H9 (cell line): ENCODE data around the gene NEK6. TPM values are rescaled to one million over a fixed set of nuclear protein-coding genes. Genes with fewer than 3 reads are reported as not detected.
A peak's percentile ranks its signal among the peaks of the same experiment; 100 is the strongest.

Experiments used
- DNase-seq: peaks from one replicate; pipeline ENCODE4 v3.0.0-alpha.2; 2017
- H2AFZ ChIP-seq: one replicate; pipeline ENCODE4 v1.6.1; 2013; ENCODE audit warnings: mild to moderate bottlenecking, low read length, control low read depth, moderate library complexity
- H2AK5ac ChIP-seq: 2 replicates; pipeline ENCODE4 v1.6.1; 2013; ENCODE audit warnings: low read length, control low read depth, mixed read lengths; ENCODE audit not compliant: insufficient read length
- H2BK120ac ChIP-seq: one replicate; pipeline ENCODE4 v1.6.1; 2013; ENCODE audit warnings: low read depth, mild to moderate bottlenecking, low read length, control low read depth, inconsistent platforms; ENCODE audit not compliant: poor library complexity, severe bottlenecking
- H2BK12ac ChIP-seq: 2 replicates; pipeline ENCODE4 v1.6.1; 2013; ENCODE audit warnings: low read length, control low read depth, mixed read lengths, low read depth; ENCODE audit not compliant: insufficient read length
- H2BK15ac ChIP-seq: 2 replicates; pipeline ENCODE4 v1.6.1; 2013; ENCODE audit warnings: low read depth, low read length, control low read depth
- H2BK20ac ChIP-seq: one replicate; pipeline ENCODE4 v1.6.1; 2013; ENCODE audit warnings: low read depth, mild to moderate bottlenecking, low read length, control low read depth, inconsistent platforms; ENCODE audit not compliant: poor library complexity, severe bottlenecking
- H2BK5ac ChIP-seq: 2 replicates; pipeline ENCODE4 v1.6.1; 2013; ENCODE audit warnings: low read length, control low read depth, mixed read lengths; ENCODE audit not compliant: insufficient read length
- H3K14ac ChIP-seq: 2 replicates; pipeline ENCODE4 v1.6.1; 2013; ENCODE audit warnings: low read length, control low read depth; ENCODE audit not compliant: insufficient read depth
- H3K18ac ChIP-seq: 2 replicates; pipeline ENCODE4 v1.6.1; 2013; ENCODE audit warnings: low read depth, mild to moderate bottlenecking, mixed read lengths, low read length, control low read depth; ENCODE audit not compliant: insufficient read length
- H3K23ac ChIP-seq: 2 replicates; pipeline ENCODE4 v1.6.1; 2013; ENCODE audit warnings: low read length, control low read depth, mixed read lengths, low read depth; ENCODE audit not compliant: insufficient read length
- H3K23me2 ChIP-seq: 2 replicates; pipeline ENCODE4 v1.6.1; 2013; ENCODE audit warnings: low read depth, mild to moderate bottlenecking, mixed read lengths, low read length, control low read depth; ENCODE audit not compliant: insufficient read length, poor library complexity, severe bottlenecking
- H3K27ac ChIP-seq: 2 replicates; pipeline ENCODE4 v1.5.1; 2013; ENCODE audit warnings: low read length, control low read depth, mixed read lengths, low read depth; ENCODE audit not compliant: insufficient read length
- H3K27me3 ChIP-seq: 2 replicates; pipeline ENCODE4 v1.6.1; 2013; ENCODE audit warnings: low read length, control low read depth, inconsistent platforms; ENCODE audit not compliant: insufficient read depth
- H3K4ac ChIP-seq: 2 replicates; pipeline ENCODE4 v1.6.1; 2013; ENCODE audit warnings: low read depth, mild to moderate bottlenecking, control low read depth, inconsistent platforms, low read length, moderate library complexity
- H3K4me1 ChIP-seq: 2 replicates; pipeline ENCODE4 v1.6.1; 2013; ENCODE audit warnings: low read length, control low read depth, inconsistent platforms; ENCODE audit not compliant: insufficient read depth
- H3K4me2 ChIP-seq: 2 replicates; pipeline ENCODE4 v1.6.1; 2013; ENCODE audit warnings: low read length, control low read depth, mixed read lengths; ENCODE audit not compliant: insufficient read length, insufficient read depth
- H3K56ac ChIP-seq: 2 replicates; pipeline ENCODE4 v1.6.1; 2013; ENCODE audit warnings: low read depth, mild to moderate bottlenecking, mixed read lengths, low read length, control low read depth; ENCODE audit not compliant: insufficient read length
- H3K79me1 ChIP-seq: 2 replicates; pipeline ENCODE4 v1.6.1; 2013; ENCODE audit warnings: low read depth, mild to moderate bottlenecking, moderate library complexity, low read length, control low read depth, inconsistent platforms; ENCODE audit not compliant: insufficient read depth, poor library complexity, severe bottlenecking
- H3K79me2 ChIP-seq: 2 replicates; pipeline ENCODE4 v1.6.1; 2013; ENCODE audit warnings: low read length, control low read depth, inconsistent platforms; ENCODE audit not compliant: insufficient read depth
- H3K9ac ChIP-seq: 2 replicates; pipeline ENCODE4 v1.6.1; 2013; ENCODE audit warnings: low read length, control low read depth, mixed read lengths; ENCODE audit not compliant: insufficient read length; ENCODE audit errors: extremely low read depth
- H3K9me3 ChIP-seq: one replicate; pipeline ENCODE4 v1.6.1; 2013; ENCODE audit warnings: low read depth, low read length, inconsistent platforms; ENCODE audit not compliant: control insufficient read depth
- H3T11ph ChIP-seq: one replicate; pipeline ENCODE4 v1.6.1; 2013; ENCODE audit warnings: mild to moderate bottlenecking, low read length, control low read depth, inconsistent platforms
- H4K20me1 ChIP-seq: one replicate; pipeline ENCODE4 v1.6.1; 2013; ENCODE audit not compliant: control insufficient read depth, insufficient read length, insufficient read depth
- H4K5ac ChIP-seq: 2 replicates; pipeline ENCODE4 v1.6.1; 2013; ENCODE audit warnings: low read depth, mild to moderate bottlenecking, mixed read lengths, low read length, control low read depth; ENCODE audit not compliant: insufficient read length
- H4K8ac ChIP-seq: replicated peaks from 2 replicates; pipeline ENCODE4 v1.6.1; 2013; ENCODE audit warnings: low read length, control low read depth, mixed read lengths, low read depth; ENCODE audit not compliant: insufficient read length
- H4K91ac ChIP-seq: 2 replicates; pipeline ENCODE4 v1.6.1; 2013; ENCODE audit warnings: low read depth, mild to moderate bottlenecking, moderate library complexity, mixed read lengths, low read length, control low read depth; ENCODE audit not compliant: insufficient read length
- H3K27ac Mint-ChIP-seq, 3 experiments: 2 replicates in 2 of 3; 3 replicates in 1 of 3; pipeline ENCODE4 v1.8.0; 2020 to 2021; ENCODE audit warnings: mixed read lengths in 3 of 3, mild to moderate bottlenecking in 1 of 3, moderate library complexity in 1 of 3
- H3K27me3 Mint-ChIP-seq: 2 replicates; pipeline ENCODE4 v1.8.0; 2021; ENCODE audit warnings: low read depth, mild to moderate bottlenecking, moderate library complexity, mixed read lengths
- H3K36me3 Mint-ChIP-seq, 3 experiments: 2 replicates in 2 of 3; 3 replicates in 1 of 3; pipeline ENCODE4 v1.8.0; 2020 to 2021; ENCODE audit warnings: low read depth in 3 of 3, mixed read lengths in 3 of 3; ENCODE audit not compliant: insufficient read depth in 1 of 3
- H3K4me1 Mint-ChIP-seq, 2 experiments: 2 replicates each; pipeline ENCODE4 v1.8.0; 2020; ENCODE audit warnings: mixed read lengths in 2 of 2
- H3K4me3 Mint-ChIP-seq, 2 experiments: 2 replicates in 1 of 2; 3 replicates in 1 of 2; pipeline ENCODE4 v1.8.0; 2020 to 2021; ENCODE audit warnings: mild to moderate bottlenecking in 2 of 2, mixed read lengths in 2 of 2, moderate library complexity in 1 of 2
- H3K9me3 Mint-ChIP-seq, 2 experiments: 2 replicates in 1 of 2; 3 replicates in 1 of 2; pipeline ENCODE4 v1.8.0; 2020; ENCODE audit warnings: mild to moderate bottlenecking in 2 of 2, mixed read lengths in 2 of 2, moderate library complexity in 1 of 2
- CTCF ChIP-seq: fragments of 200-600 bp; sonication (generic); conservative IDR thresholded peaks from 3 replicates; pipeline ENCODE4 v1.8.0; 2021; ENCODE audit warnings: antibody characterized with exemption, mild to moderate bottlenecking
- WGBS: extraction: QIAGEN DNeasy Blood & Tissue Kit; methylation state at CpG from one replicate; pipeline ENCODE4 v1.1.7; 2013; ENCODE audit warnings: missing lambda C conversion rate, low lambda C conversion rate, mixed read lengths; ENCODE audit not compliant: insufficient read length; ENCODE audit errors: extremely low coverage; 5-methylcytosine and 5-hydroxymethylcytosine counted together
- total RNA-seq: library from RNA; stranded (reverse); gene quantifications from 2 replicates; pipeline ENCODE4 v1.2.1, GENCODE V29; 2021

Gene NEK6
- total RNA-seq, 1 experiment from 2014 or later = 14.3 TPM

GRCh38 chr9:124376329-124376728 is 118.6 kb downstream of the NEK6 start:
- H2BK15ac ChIP-seq = no peak overlapping the region
- H4K91ac ChIP-seq = no peak overlapping the region
- H4K5ac ChIP-seq = no peak overlapping the region
- no peak overlapping the region for H3K56ac ChIP-seq
- H3K4me2 ChIP-seq = no peak overlapping the region
- H3T11ph ChIP-seq = no peak overlapping the region
- WGBS = no CpG with 5 or more reads among the region's 1 CpG
- Mint-ChIP-seq H3K4me3 (no peak overlapping the region), H3K27me3 (no peaks in the 10 kb centered on the region), H3K9me3 (peaks cover 0 to 3% of the 10 kb centered on the region in 2 experiments; a peak in 3 of 5 replicates), H3K27ac (peak overlapping the region in 1 of 3 experiments; percentile 15; a peak in 2 of 7 replicates), H3K36me3 (peaks cover 13 to 22% (median 21%) of the 10 kb centered on the region in 3 experiments), H3K4me1 (peaks cover 8% of the 10 kb centered on the region in 2 experiments; a peak in 3 of 4 replicates)
- H2BK5ac ChIP-seq = no peak overlapping the region
- no peak overlapping the region for H2AK5ac ChIP-seq
- H2BK120ac ChIP-seq = no peak overlapping the region
- no peak overlapping the region for H3K27ac ChIP-seq
- DNase-seq = no peak
- H3K23ac ChIP-seq = no peak overlapping the region
- H4K20me1 ChIP-seq = no peaks in the 10 kb centered on the region
- no peak overlapping the region for H2BK20ac ChIP-seq
- H3K79me1 ChIP-seq = peaks cover 3% of the 10 kb centered on the region
- peaks cover 2% of the 10 kb centered on the region; the same call in 1 of the 2 replicates for H3K4me1 ChIP-seq
- no peaks in the 10 kb centered on the region; the same call in 1 of the 2 replicates for H3K79me2 ChIP-seq
- H3K14ac ChIP-seq = no peak overlapping the region
- H3K9me3 ChIP-seq = no peaks in the 10 kb centered on the region
- H3K23me2 ChIP-seq = no peaks in the 10 kb centered on the region
- no peak overlapping the region for H3K4ac ChIP-seq
- no peak overlapping the region for H3K18ac ChIP-seq
- H3K9ac ChIP-seq = no peak overlapping the region
- TF ChIP-seq CTCF = no peak
- H3K27me3 ChIP-seq = no peaks in the 10 kb centered on the region
- H2AFZ ChIP-seq = no peak overlapping the region
- no peak overlapping the region for H4K8ac ChIP-seq
- no peak overlapping the region for H2BK12ac ChIP-seq
